Measurements from ENCODE around the gene LCORL.
"Not testable (repeated sequence)": the region's sequence is repeated elsewhere in the genome, so short reads cannot be mapped to it uniquely, and the experiment has no call there.

LCORL gene

GRCh38 chr4:18014269-18014668, 7.3 kb downstream of the LCORL start:
- DNase-seq, result no peak

GRCh38 chr4:18012807-18013462, 8.6 kb downstream of the LCORL start:
- DNase-seq, result no peak

GRCh38 chr4:18012134-18012806, 9.3 kb downstream of the LCORL start:
- no peak for DNase-seq

- no peak for DNase-seq
These were observed 13.9 kb downstream of the LCORL start for GRCh38 chr4:18007625-18008024.

- DNase-seq, result not testable (repeated sequence)
These were observed 15.1 kb downstream of the LCORL start for GRCh38 chr4:18006432-18006831.

GRCh38 chr4:17997129-17997528, 24.4 kb downstream of the LCORL start:
- DNase-seq, result no peak

GRCh38 chr4:17995165-17995564, 26.4 kb downstream of the LCORL start:
- DNase-seq, result no peak

GRCh38 chr4:17985832-17986231, 35.7 kb downstream of the LCORL start:
- no peak for DNase-seq

GRCh38 chr4:17981063-17981462, 40.5 kb downstream of the LCORL start:
- DNase-seq, result no peak

- DNase-seq, result no peak
These were observed 52.8 kb downstream of the LCORL start for GRCh38 chr4:17968721-17969120.

GRCh38 chr4:17967078-17967477, 54.5 kb downstream of the LCORL start:
- DNase-seq, result no peak

- no peak for DNase-seq
These were observed 55.2 kb downstream of the LCORL start for GRCh38 chr4:17966312-17966711.

GRCh38 chr4:17964576-17964975, 57.0 kb downstream of the LCORL start:
- no peak for DNase-seq

- DNase-seq, result no peak
These were observed 59.4 kb downstream of the LCORL start for GRCh38 chr4:17962171-17962570.

- no peak for DNase-seq
These were observed 60.3 kb downstream of the LCORL start for GRCh38 chr4:17961249-17961648.

GRCh38 chr4:17958181-17958580, 63.4 kb downstream of the LCORL start:
- no peak for DNase-seq

- no peak for DNase-seq
These were observed 63.9 kb downstream of the LCORL start for GRCh38 chr4:17957688-17958087.

GRCh38 chr4:17956245-17956644, 65.3 kb downstream of the LCORL start:
- DNase-seq, result no peak

- no peak for DNase-seq
These were observed 76.3 kb downstream of the LCORL start for GRCh38 chr4:17945303-17945702.

- DNase-seq, result no peak
These were observed 79.8 kb downstream of the LCORL start for GRCh38 chr4:17941731-17942130.

GRCh38 chr4:17939054-17939453, 82.5 kb downstream of the LCORL start:
- no peak for DNase-seq

- DNase-seq, result no peak
These were observed 87.3 kb downstream of the LCORL start for GRCh38 chr4:17934286-17934685.

- no peak for DNase-seq
These were observed 88.4 kb downstream of the LCORL start for GRCh38 chr4:17933126-17933525.

- no peak for DNase-seq
These were observed 89.5 kb downstream of the LCORL start for GRCh38 chr4:17932041-17932440.

GRCh38 chr4:17930256-17930655, 91.3 kb downstream of the LCORL start:
- DNase-seq, result no peak

All from NCI-H774 (cell line).